HEK293T (cell line): ENCODE results near the gene EIF3D.

ENCODE experiments used
- ARNT ChIP-seq: fragments of 450-650 bp; IDR thresholded peaks from 2 replicates; pipeline ENCODE4 v1.6.1; 2017; ENCODE audit warnings: mild to moderate bottlenecking
- BHLHE40 ChIP-seq: fragments of 450-650 bp; IDR thresholded peaks from 2 replicates; pipeline ENCODE4 v1.6.1; 2016; ENCODE audit warnings: mild to moderate bottlenecking, moderate library complexity, borderline replicate concordance
- ELF4 ChIP-seq: fragments of 450-650 bp; IDR thresholded peaks from 2 replicates; pipeline ENCODE4 v1.6.1; 2017; ENCODE audit warnings: antibody characterized with exemption
- FOXA1 ChIP-seq: fragments of 450-650 bp; IDR thresholded peaks from 2 replicates; pipeline ENCODE4 v1.6.1; 2016; ENCODE audit warnings: mild to moderate bottlenecking
- FOXM1 ChIP-seq: fragments of 450-650 bp; IDR thresholded peaks from 2 replicates; pipeline ENCODE4 v1.6.1; 2017; ENCODE audit warnings: mild to moderate bottlenecking, borderline replicate concordance
- HDGF ChIP-seq: fragments of 450-650 bp; IDR thresholded peaks from 2 replicates; pipeline ENCODE4 v1.6.1; 2017; ENCODE audit warnings: antibody characterized with exemption, borderline replicate concordance
- L3MBTL2 ChIP-seq: fragments of 450-650 bp; conservative IDR thresholded peaks from 2 replicates; pipeline ENCODE4 v1.6.1; 2016; ENCODE audit warnings: mild to moderate bottlenecking
- LEF1 ChIP-seq: fragments of 450-650 bp; IDR thresholded peaks from 2 replicates; pipeline ENCODE4 v1.6.1; 2017; ENCODE audit warnings: mild to moderate bottlenecking, borderline replicate concordance
- SP1 ChIP-seq: fragments of 450-650 bp; IDR thresholded peaks from 2 replicates; pipeline ENCODE4 v1.6.1; 2017
- SUZ12 ChIP-seq: fragments of 450-650 bp; IDR thresholded peaks from 2 replicates; pipeline ENCODE4 v1.6.1; 2016; ENCODE audit warnings: mild to moderate bottlenecking
- TARDBP ChIP-seq: fragments of 450-650 bp; IDR thresholded peaks from 2 replicates; pipeline ENCODE4 v1.6.1; 2016
- ZNF384 ChIP-seq: fragments of 450-650 bp; IDR thresholded peaks from 2 replicates; pipeline ENCODE4 v1.6.1; 2016

DNA sequence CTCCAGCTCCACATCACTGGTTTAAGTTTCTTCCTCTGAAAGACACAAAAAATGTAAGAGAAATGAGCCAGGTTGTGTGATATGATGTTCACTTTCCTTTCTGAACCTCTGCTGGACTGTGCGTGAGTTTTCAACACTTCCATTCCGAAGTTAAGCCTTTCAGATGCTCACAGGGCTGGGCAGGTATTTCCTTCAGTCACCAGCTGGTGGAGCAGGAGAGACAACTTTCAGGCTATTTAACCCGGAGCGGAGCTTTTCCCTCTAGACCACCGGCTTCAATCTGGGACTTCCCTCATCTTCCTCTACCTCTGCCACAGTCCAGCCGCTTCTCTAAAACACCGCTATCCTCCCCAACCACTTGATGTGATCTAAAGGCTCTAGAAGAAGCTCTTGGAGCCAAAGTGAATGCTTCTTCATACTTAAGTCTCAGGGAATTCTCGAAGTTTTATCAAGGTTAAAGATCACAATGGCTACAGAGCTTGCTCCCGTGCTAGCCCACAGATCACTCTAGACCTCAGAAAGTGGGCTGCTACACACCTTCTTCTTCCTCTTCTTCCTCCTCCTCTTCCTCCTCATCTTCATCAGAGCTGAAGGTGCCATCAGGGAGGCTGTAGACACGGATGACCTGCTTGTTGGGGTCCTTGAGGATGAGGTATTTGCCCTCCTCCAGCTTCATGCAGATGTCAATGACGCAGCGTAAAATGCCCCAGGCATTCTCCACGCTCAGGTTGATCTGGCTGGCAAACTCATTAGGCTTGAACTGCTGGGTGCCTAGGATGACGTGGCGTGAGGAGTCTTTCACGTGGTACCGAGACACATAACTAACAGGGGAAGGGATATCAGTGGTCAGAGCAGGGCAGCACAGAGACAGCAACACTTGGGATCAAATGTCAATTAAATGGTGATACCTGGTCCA lies 17.7 kb downstream of the EIF3D start:
- no peak for TF ChIP-seq BHLHE40
- no peak for TF ChIP-seq HDGF
- no peak for TF ChIP-seq SP1
- TF ChIP-seq FOXM1 = no peak
- no peak for TF ChIP-seq ARNT
- TF ChIP-seq FOXA1 = no peak
- TF ChIP-seq ELF4 = no peak
- TF ChIP-seq SUZ12 = no peak
- TF ChIP-seq ZNF384 = no peak
- TF ChIP-seq L3MBTL2 = no peak
- no peak for TF ChIP-seq LEF1
- TF ChIP-seq TARDBP = no peak
